Raji (cell line): ENCODE results near the gene PXK.

Experiments used
- POLR2A ChIP-seq: IDR thresholded peaks from 2 replicates; pipeline ENCODE4 v1.6.1; 2011; ENCODE audit warnings: low read depth, low read length, control low read depth; ENCODE audit not compliant: insufficient read depth

Gene PXK

GRCh38 chr3:58474967-58475578 lies 142.4 kb downstream of the PXK start:
- TF ChIP-seq POLR2A = no peak
